H1 (cell line): ENCODE measurements around the gene FAM53C. TPM values are rescaled to one million over a fixed set of nuclear protein-coding genes. Genes with fewer than 3 reads are reported as not detected.

Experiments
- CBX5 ChIP-seq: fragments of 300-800, 300-1000 bp; sonication (generic); IDR thresholded peaks from 2 replicates; pipeline ENCODE4 v1.7.1; 2016; ENCODE audit warnings: antibody characterized with exemption, low read length, low read depth
- CEBPB ChIP-seq: IDR thresholded peaks from 2 replicates; pipeline ENCODE4 v1.6.1; 2012; ENCODE audit warnings: low read depth, low read length
- CHD1 ChIP-seq: IDR thresholded peaks from 2 replicates; pipeline ENCODE4 v1.6.1; 2012; ENCODE audit warnings: low read depth, low read length, improper control_type of control experiment
- E2F6 ChIP-seq: IDR thresholded peaks from 2 replicates; pipeline ENCODE4 v1.6.1; 2012; ENCODE audit warnings: inconsistent platforms
- EP300 ChIP-seq, 2 experiments: IDR thresholded peaks; 1 replicate in 1 of 2; 2 replicates in 1 of 2; pipeline ENCODE4 v1.6.1; 2011 to 2012; ENCODE audit warnings: low read depth in 2 of 2, low read length in 2 of 2, mild to moderate bottlenecking in 2 of 2, borderline replicate concordance in 1 of 2, inconsistent platforms in 1 of 2, moderate library complexity in 1 of 2
- GTF2F1 ChIP-seq: IDR thresholded peaks from 2 replicates; pipeline ENCODE4 v1.6.1; 2012; ENCODE audit warnings: low read depth, low read length, improper control_type of control experiment, borderline replicate concordance
- KDM1A ChIP-seq: fragments of 200-600, 300-600 bp; sonication (generic); IDR thresholded peaks from 2 replicates; pipeline ENCODE4 v1.7.1; 2016; ENCODE audit warnings: mild to moderate bottlenecking, low read length, borderline replicate concordance
- NANOG ChIP-seq: IDR thresholded peaks from 2 replicates; pipeline ENCODE4 v1.6.1; 2011; ENCODE audit warnings: low read length, low read depth, mild to moderate bottlenecking, inconsistent platforms; ENCODE audit not compliant: insufficient read depth, poor library complexity, severe bottlenecking
- RNF2 ChIP-seq: fragments of 200-900, 300-1000 bp; sonication (generic); IDR thresholded peaks from 2 replicates; pipeline ENCODE4 v1.7.1; 2016; ENCODE audit warnings: borderline replicate concordance, low read depth, mild to moderate bottlenecking, antibody characterized with exemption, low read length; ENCODE audit not compliant: poor library complexity, severe bottlenecking; ENCODE audit errors: missing control alignments
- SIX5 ChIP-seq: IDR thresholded peaks from 2 replicates; pipeline ENCODE4 v1.6.1; 2011; ENCODE audit warnings: mild to moderate bottlenecking, low read depth, low read length
- SRF ChIP-seq: IDR thresholded peaks from 2 replicates; pipeline ENCODE4 v1.6.1; 2011; ENCODE audit warnings: mild to moderate bottlenecking, low read depth, low read length, moderate library complexity
- TAF1 ChIP-seq: IDR thresholded peaks from 2 replicates; pipeline ENCODE4 v1.6.1; 2011; ENCODE audit warnings: mild to moderate bottlenecking, low read depth, low read length
- TCF12 ChIP-seq: IDR thresholded peaks from 2 replicates; pipeline ENCODE4 v1.6.1; 2011; ENCODE audit warnings: low read depth, mild to moderate bottlenecking, low read length
- polyA plus RNA-seq, 7 experiments: library from polyadenylated mRNA; depleted of rRNA in 3 of 7; stranded (reverse) in 5 of 7; unstranded in 2 of 7; fragments of >200 nt in 5 of 7; fragments of 200-250 nt in 2 of 7; gene quantifications; 1 replicate in 5 of 7; 2 replicates in 1 of 7; 4 replicates in 1 of 7; pipeline versions ENCODE4 v1.2.1 to v1.2.3, GENCODE V29; 2011 to 2013; ENCODE audit warnings: missing spikeins in 2 of 7, mixed read lengths in 2 of 7
- total RNA-seq: library from RNA; stranded (reverse); fragmentation: NEBNext Ultra II Directional; extraction: Animal tissue kit (Norgen Biotek cat#: 25700); gene quantifications from 2 replicates; pipeline ENCODE4 v1.2.1, GENCODE V29; 2021

The FAM53C gene
- total and polyA plus RNA-seq, 2 of the 8 experiments (the other 6 are each of a cell fraction or from before 2014, with no cell fraction given) = 57.6 to 75.3 TPM

GRCh38 chr5:138330813-138331448 lies 7.1 kb upstream of the FAM53C start (continued):
- TF ChIP-seq EP300 (IDR thresholded peaks at IDR 0.05; ENCODE audit: borderline replicate concordance in 1 of 2, low read depth in 2 of 2, low read length in 2 of 2) (no peak), CBX5 (no peak), SRF (no peak), NANOG (no peak), KDM1A (no peak), TAF1 (no peak), TCF12 (no peak), CHD1 (no peak), CEBPB (no peak), RNF2 (no peak), GTF2F1 (no peak), E2F6 (no peak), SIX5 (no peak)
